ENCODE measurements around the gene CHSY3. TPM values are rescaled to one million over a fixed set of nuclear protein-coding genes. Genes with fewer than 3 reads are reported as not detected.
A peak's percentile ranks its signal among the peaks of the same experiment; 100 is the strongest.

Gene CHSY3
- total RNA-seq, 4 donors from 2014 or later: 0.51 to 7.8 (median 2.2) TPM

- peak overlapping the region; percentile 71 to 80 (median 75) for H3K27ac ChIP-seq
- peak in 1 of 2 donors; percentile 1 for DNase-seq
- intact Hi-C loops (cut with DNase I; ENCODE audit: low total_unique reads): loop anchor here (5.0 to 10.0 kb wide), 2 partner anchors 1207 to 1510 kb away; no protein-coding TSS in a partner anchor
- TF ChIP-seq POLR2A (IDR thresholded peaks at IDR 0.05) (no peak), CTCF (IDR thresholded peaks at IDR 0.05 in 4 of 5, conservative IDR thresholded peaks at IDR 0.05 in 1 of 5) (peak in 1 of 5 experiments; percentile 27)
- peaks cover 9 to 19% of the 10 kb centered on the region in 2 donors for H3K4me1 ChIP-seq
- H3K36me3 ChIP-seq: no peaks in the 10 kb centered on the region
- H3K9me3 ChIP-seq: no peaks in the 10 kb centered on the region
- in situ Hi-C loops (cut with MboI; ENCODE audit: low sequenced_read_pairs in 4 of 4): loop anchor here in 1 of 4 donors (25.0 kb wide), 1 partner anchor 1207 kb away; no protein-coding TSS in a partner anchor
- ATAC-seq: peak; percentile 57 to 61
- H3K4me3 ChIP-seq: peak overlapping the region; percentile 68 to 84 (median 76)
- peaks cover 5 to 17% (median 6%) of the 10 kb centered on the region in 3 donors for H3K27me3 ChIP-seq
Measured at GRCh38 chr5:129904667-129905472, 605 bp downstream of the CHSY3 start.

GRCh38 chr5:129905473-129906176 lies 1.4 kb downstream of the CHSY3 start:
- peaks cover 9 to 19% of the 10 kb centered on the region in 2 donors for H3K4me1 ChIP-seq
- TF ChIP-seq POLR2A (IDR thresholded peaks at IDR 0.05) (no peak), CTCF (IDR thresholded peaks at IDR 0.05 in 4 of 5, conservative IDR thresholded peaks at IDR 0.05 in 1 of 5) (no peak)
- peak overlapping the region in 3 of 4 donors; percentile 71 to 80 (median 79) for H3K27ac ChIP-seq
- H3K9me3 ChIP-seq: no peaks in the 10 kb centered on the region
- in situ Hi-C loops (cut with MboI; ENCODE audit: low sequenced_read_pairs in 4 of 4): loop anchor here in 1 of 4 donors (25.0 kb wide), 1 partner anchor 1207 kb away; no protein-coding TSS in a partner anchor
- DNase-seq (no peak), ATAC-seq (no peak)
- peaks cover 5 to 17% (median 6%) of the 10 kb centered on the region in 3 donors for H3K27me3 ChIP-seq
- no peaks in the 10 kb centered on the region for H3K36me3 ChIP-seq
- intact Hi-C loops (cut with DNase I; ENCODE audit: low total_unique reads): loop anchor here (10.0 kb wide), 1 partner anchor 1509 kb away; no protein-coding TSS in a partner anchor
- H3K4me3 ChIP-seq: peak overlapping the region; percentile 68 to 84 (median 76)

GRCh38 chr5:129906177-129906887 lies 2.1 kb downstream of the CHSY3 start:
- H3K27ac ChIP-seq: no peak overlapping the region
- intact Hi-C loops (cut with DNase I; ENCODE audit: low total_unique reads): loop anchor here (10.0 kb wide), 1 partner anchor 1508 kb away; no protein-coding TSS in a partner anchor

More at GRCh38 chr5:129906177-129906887, 2.1 kb downstream of the CHSY3 start:
- TF ChIP-seq POLR2A (IDR thresholded peaks at IDR 0.05): no peak
- no peak for TF ChIP-seq CTCF (IDR thresholded peaks at IDR 0.05 in 4 of 5, conservative IDR thresholded peaks at IDR 0.05 in 1 of 5)
- Histone ChIP-seq H3K27me3 (peaks cover 5 to 17% (median 6%) of the 10 kb centered on the region in 3 donors), H3K36me3 (no peaks in the 10 kb centered on the region), H3K4me3 (peak overlapping the region; percentile 68 to 84 (median 76)), H3K9me3 (no peaks in the 10 kb centered on the region), H3K4me1 (peaks cover 9 to 19% of the 10 kb centered on the region in 2 donors)
- ATAC-seq (no peak), DNase-seq (no peak)
- in situ Hi-C loops (cut with MboI; ENCODE audit: low sequenced_read_pairs in 4 of 4): loop anchor here in 1 of 4 donors (25.0 kb wide), 1 partner anchor 1206 kb away; no protein-coding TSS in a partner anchor

All from gastrocnemius medialis (tissue), 4 donors.